ENCODE results near the gene FTCD. TPM values are rescaled to one million over a fixed set of nuclear protein-coding genes. Genes with fewer than 3 reads are reported as not detected.

The FTCD gene
- total and polyA plus RNA-seq, 2 of the 4 experiments (the other 2 are of a cell fraction), result 0.55 TPM; not detected in 1

DNA sequence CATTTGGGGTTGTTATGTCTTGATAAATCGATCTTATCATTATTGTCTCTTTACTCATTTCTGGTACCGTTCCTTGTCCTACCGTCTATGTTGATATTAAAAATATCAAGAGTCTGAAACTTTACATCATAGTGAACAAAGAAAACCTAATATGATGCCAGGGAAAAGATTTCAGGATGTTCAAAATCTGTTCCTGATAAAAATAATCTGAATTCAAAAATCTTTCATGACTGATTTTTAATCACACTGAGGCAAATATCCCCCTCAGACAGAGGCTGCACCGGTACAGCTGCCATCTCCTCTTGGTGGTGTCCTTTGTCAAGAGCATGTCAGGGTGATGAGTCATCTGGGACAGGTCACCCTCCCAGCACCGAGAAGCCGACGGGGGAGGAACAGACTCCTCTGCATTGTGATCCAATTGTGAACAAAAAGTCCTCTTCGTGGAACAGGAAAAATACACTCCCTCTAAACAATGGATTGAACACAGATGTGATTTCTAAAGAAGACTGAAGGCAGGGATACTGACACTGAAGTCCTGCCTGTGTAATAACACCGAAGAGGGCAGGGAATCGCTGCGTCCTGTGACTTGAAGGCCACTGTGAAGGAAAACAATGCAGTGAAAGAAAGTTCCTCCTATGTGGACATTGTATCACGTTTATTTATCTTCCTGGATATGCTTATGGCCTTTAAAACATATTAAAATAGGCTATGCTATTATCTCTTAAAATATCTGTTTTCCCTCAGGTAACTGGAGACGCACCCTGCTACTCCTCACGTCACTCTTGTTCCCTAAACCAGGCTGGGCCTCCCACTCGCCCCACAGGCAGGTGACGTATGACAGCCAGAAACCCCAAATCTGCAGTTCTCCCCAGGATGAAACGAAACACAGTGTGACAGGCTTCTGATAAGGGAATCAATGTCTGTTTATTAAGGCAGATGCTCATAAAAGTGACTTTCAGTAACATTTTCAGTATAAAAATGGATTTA lies 33.1 kb upstream of the FTCD start:
- Histone ChIP-seq H3K23ac (ENCODE audit: low read depth, low read length) (peak overlapping the region; percentile 47; the same call in 1 of the 2 replicates), H3K36me3 (ENCODE audit: control insufficient read depth, insufficient read depth, low read length) (peaks cover 14% of the 10 kb centered on the region), H4K8ac (ENCODE audit: low read depth in 2 of 2, low read length in 2 of 2) (peak overlapping the region in 1 of 2 experiments; percentile 57; a peak in 1 of 4 replicates), H3K56ac (ENCODE audit: extremely low read depth, insufficient read depth, low read length) (no peak overlapping the region), H4K20me1 (ENCODE audit: insufficient read depth, low read length) (no peaks in the 10 kb centered on the region), H3K79me1 (ENCODE audit: low read depth in 1 of 2, low read length in 2 of 2) (peaks cover 0 to 5% of the 10 kb centered on the region in 2 experiments; a peak in 1 of 4 replicates), H2BK120ac (ENCODE audit: low read depth, low read length) (no peak overlapping the region), H3K27ac (ENCODE audit: insufficient read depth, low read length) (peak overlapping the region; percentile 41; the same call in 1 of the 2 replicates), H4K91ac (ENCODE audit: insufficient read depth, low read depth, low read length) (0 out of 2 replicates have a peak overlapping the region, but pooled peaks have one; percentile 37), H2BK20ac (ENCODE audit: low read depth, low read length) (no peak overlapping the region), H3K9ac (ENCODE audit: low read depth, low read length) (peak overlapping the region; percentile 30; the same call in 1 of the 2 replicates), H2BK5ac (ENCODE audit: low read depth, low read length, poor library complexity, severe bottlenecking) (peak overlapping the region; percentile 52), H3K9me1 (ENCODE audit: insufficient read depth, low read length) (peaks cover 22% of the 10 kb centered on the region), H3K27me3 (ENCODE audit: control insufficient read depth, insufficient read depth, low read length) (no peaks in the 10 kb centered on the region), H3K18ac (ENCODE audit: low read depth, low read length) (peak overlapping the region; percentile 46; the same call in 1 of the 2 replicates), H4K5ac (ENCODE audit: low read depth, low read length) (no peak overlapping the region), H3K9me3 (ENCODE audit: control insufficient read depth, insufficient read depth, low read length) (no peaks in the 10 kb centered on the region), H2AK5ac (ENCODE audit: low read depth, low read length) (peak overlapping the region; percentile 73), H3K4me3 (ENCODE audit: insufficient read depth, low read depth, low read length) (no peak overlapping the region), H2BK15ac (ENCODE audit: low read depth, low read length) (peak overlapping the region; percentile 35; the same call in 1 of the 3 replicates), H3K14ac (replicated peaks; ENCODE audit: low read depth, low read length) (peak overlapping the region; percentile 11; the same call in 1 of the 2 replicates), H3K4me2 (ENCODE audit: low read depth, low read length) (peak overlapping the region; percentile 55; the same call in 1 of the 2 replicates), H2AFZ (replicated peaks; ENCODE audit: low read length, poor library complexity) (peak overlapping the region; percentile 4), H2AK9ac (replicated peaks; ENCODE audit: low read depth, low read length, poor library complexity) (no peak overlapping the region), H3K4ac (ENCODE audit: low read depth, low read length) (peak overlapping the region; percentile 51; the same call in 1 of the 2 replicates), H3K4me1 (ENCODE audit: control insufficient read depth, insufficient read depth, low read length) (peaks cover 27% of the 10 kb centered on the region)
- DNase-seq (peak; percentile 58), ATAC-seq (ENCODE audit: low read depth) (no peak)
- no peak for TF ChIP-seq RAD21 (IDR thresholded peaks at IDR 0.05; ENCODE audit: low read length)
- peak; percentile 67 for TF ChIP-seq FOS (IDR thresholded peaks at IDR 0.05; ENCODE audit: low read depth, low read length)
- 92% methylated on average over 2 of the region's 17 CpGs; no CpG with 5 or more reads in 1 of the 2 experiments for WGBS, 2 experiments (ENCODE audit: extremely low coverage in 2 of 2, insufficient read length in 1 of 2)
- dilution Hi-C loops (cut with HindIII; ENCODE audit: low sequenced_read_pairs, unreplicated experiment) (no loop called here), in situ Hi-C loops (cut with MboI; ENCODE audit: low sequenced_read_pairs) (no loop called here), intact Hi-C loops (cut with micrococcal nuclease) (no loop called here)
- no TSS peak for BruUV-seq (replicated peaks)
- ChIA-PET CTCF (no interaction called here), POLR2A (ENCODE audit: unreplicated experiment) (no interaction called here)
